K562 (cell line): Measurements from ENCODE around the gene MARK2. TPM values are rescaled to one million over a fixed set of nuclear protein-coding genes. Genes with fewer than 3 reads are reported as not detected.

Source experiments
- FOXK2 ChIP-seq, 2 experiments: fragments of 450-650 bp; IDR thresholded peaks in 1 of 2; conservative IDR thresholded peaks in 1 of 2; 2 replicates each; pipeline ENCODE4 v1.6.1; 2016; ENCODE audit warnings: low read depth in 2 of 2, mild to moderate bottlenecking in 1 of 2
- HDAC8 ChIP-seq: fragments of 450-650 bp; IDR thresholded peaks from 2 replicates; pipeline ENCODE4 v1.6.1; 2016; ENCODE audit warnings: mild to moderate bottlenecking, missing genetic modification characterization, moderate library complexity, missing compliant biosample characterization
- HEY1 ChIP-seq: fragments of 250-450 bp; sonication (Bioruptor Pico); IDR thresholded peaks from 2 replicates; pipeline ENCODE4 v1.5.0; 2020; ENCODE audit warnings: mild to moderate bottlenecking, moderate library complexity, borderline replicate concordance
- HNRNPK ChIP-seq: fragments of 200-400 bp; formaldehyde crosslinking; IDR thresholded peaks from one replicate; pipeline ENCODE4 v1.6.1; 2018; ENCODE audit warnings: mild to moderate bottlenecking, low read depth, low read length; ENCODE audit not compliant: poor library complexity, severe bottlenecking
- NELFE ChIP-seq: IDR thresholded peaks from 2 replicates; pipeline ENCODE4 v1.6.1; 2011; ENCODE audit warnings: mild to moderate bottlenecking; ENCODE audit not compliant: insufficient read depth, insufficient read length
- PHB2 ChIP-seq: fragments of 450-650 bp; IDR thresholded peaks from 2 replicates; pipeline ENCODE4 v1.6.1; 2017; ENCODE audit warnings: low read depth
- SETDB1 ChIP-seq: IDR thresholded peaks from one replicate; pipeline ENCODE4 v1.6.1; 2012; ENCODE audit warnings: low read length, control low read depth, inconsistent platforms
- SMARCA4 ChIP-seq: fragments of 450-650 bp; IDR thresholded peaks from 2 replicates; pipeline ENCODE4 v1.6.1; 2016
- SRSF9 ChIP-seq: fragments of 200-400 bp; formaldehyde crosslinking; IDR thresholded peaks from 2 replicates; pipeline ENCODE4 v1.6.1; 2017; ENCODE audit warnings: low read depth, low read length, borderline replicate concordance
- STAT5A ChIP-seq: IDR thresholded peaks from 2 replicates; pipeline ENCODE4 v1.6.1; 2012; ENCODE audit warnings: low read length, inconsistent platforms, borderline replicate concordance
- TCF3 ChIP-seq: sonication (generic); formaldehyde crosslinking; IDR thresholded peaks from 2 replicates; pipeline ENCODE4 v1.4.0; 2020; ENCODE audit warnings: mild to moderate bottlenecking, missing genetic modification reagents
- ZBTB17 ChIP-seq: fragments of 450-650 bp; formaldehyde crosslinking; IDR thresholded peaks from 2 replicates; pipeline ENCODE4 v1.4.0; 2020; ENCODE audit warnings: mild to moderate bottlenecking
- ZBTB33 ChIP-seq: sonication (generic); formaldehyde crosslinking; IDR thresholded peaks from 2 replicates; pipeline ENCODE4 v1.8.1; 2023; ENCODE audit warnings: mild to moderate bottlenecking, missing genetic modification reagents
- ZFPM2 ChIP-seq: fragments of 250-450 bp; sonication (Bioruptor Pico); IDR thresholded peaks from 2 replicates; pipeline ENCODE4 v1.5.1; 2022; ENCODE audit warnings: mild to moderate bottlenecking
- polyA plus RNA-seq, 8 experiments: library from polyadenylated mRNA; depleted of rRNA in 4 of 8; stranded (reverse) in 5 of 8; unstranded in 3 of 8; fragments of >200 nt; fragmentation: Nextera tagmentation in 2 of 8; fragmentation: Illumina TruSeq in 1 of 8; extraction: Ambion mirVana in 2 of 8; extraction: Trizol in 1 of 8; gene quantifications; 2 replicates each; pipeline versions ENCODE4 v1.2.1 to v1.2.3, GENCODE V29; 2011 to 2014; ENCODE audit warnings: inconsistent platforms in 1 of 8, missing spikeins in 1 of 8
- total RNA-seq, 7 experiments: library from RNA; depleted of rRNA in 6 of 7; stranded (reverse); fragments of >200 nt in 6 of 7; fragmentation: Illumina TruSeq in 2 of 7; extraction: Trizol in 2 of 7; gene quantifications; 2 replicates each; pipeline versions ENCODE4 v1.2.1 to v1.2.3, GENCODE V29; 2011 to 2021; ENCODE audit warnings: low replicate concordance in 1 of 7
- TF ChIP-seq, protein P1 (sequence below): conservative IDR thresholded peaks from 2 replicates; pipeline ENCODE4 v1.6.1; 2011; ENCODE audit warnings: low read depth, mild to moderate bottlenecking, low read length; ENCODE audit not compliant: control insufficient read depth
- TF ChIP-seq, protein P2 (sequence below), 2 experiments: fragments of 450-650 bp; IDR thresholded peaks; 2 replicates each; pipeline ENCODE4 v1.6.1; 2016; ENCODE audit warnings: mild to moderate bottlenecking in 2 of 2, borderline replicate concordance in 1 of 2, low read depth in 1 of 2, moderate library complexity in 1 of 2

Gene MARK2
- total and polyA plus RNA-seq, 9 of the 15 experiments (the other 6 are each of a cell fraction or from before 2014, with no cell fraction given) = 0.32 to 43.5 (median 15.1) TPM

DNA sequence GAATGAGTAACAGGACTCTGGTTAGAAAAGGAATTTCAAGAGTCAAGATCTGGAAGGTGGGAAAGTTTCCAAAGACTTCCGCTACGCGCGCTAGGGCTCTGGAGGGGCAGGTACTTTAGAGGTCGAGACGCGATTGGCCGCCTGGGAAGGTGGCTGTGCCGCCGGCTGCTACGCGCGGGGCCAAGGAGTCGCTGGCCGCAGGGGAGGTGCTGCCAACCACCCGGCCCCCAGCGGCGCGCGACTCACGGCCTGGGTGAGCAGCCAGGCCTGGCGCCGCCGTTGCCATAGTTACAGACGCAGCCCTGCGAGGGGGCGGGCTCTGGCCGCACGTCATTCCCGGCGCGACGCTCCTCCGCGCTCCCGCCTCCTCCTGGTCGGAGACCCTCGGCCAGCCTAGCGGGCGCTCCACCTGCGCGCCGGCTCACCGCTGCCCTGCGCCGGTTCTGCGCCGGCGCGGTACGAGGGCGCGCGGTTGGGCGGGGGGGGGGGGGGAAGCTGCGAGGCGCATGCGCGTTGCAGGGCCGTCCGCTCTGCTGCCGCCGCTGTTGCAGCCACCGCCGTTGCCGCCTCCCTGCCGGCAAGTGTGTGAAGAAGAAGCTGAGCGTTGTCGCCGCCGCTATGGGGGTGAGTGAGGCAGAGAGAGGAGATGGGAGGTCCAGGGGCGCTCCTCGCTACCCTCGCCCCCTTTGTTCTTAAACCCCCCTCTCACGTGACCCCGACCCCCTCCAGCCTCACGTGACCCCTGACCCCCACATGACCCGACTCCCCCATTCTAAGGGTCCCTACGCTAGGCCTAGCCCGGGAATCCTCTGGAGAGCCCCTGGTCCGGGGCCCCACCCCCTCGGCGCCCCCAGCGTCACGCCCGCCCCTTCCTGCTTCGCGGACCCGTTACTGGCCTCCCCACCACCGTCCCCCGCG lies 99.8 kb downstream of the MARK2 start, which contains the start of gene NAA40 (continued):
- TF ChIP-seq, protein P1, sequence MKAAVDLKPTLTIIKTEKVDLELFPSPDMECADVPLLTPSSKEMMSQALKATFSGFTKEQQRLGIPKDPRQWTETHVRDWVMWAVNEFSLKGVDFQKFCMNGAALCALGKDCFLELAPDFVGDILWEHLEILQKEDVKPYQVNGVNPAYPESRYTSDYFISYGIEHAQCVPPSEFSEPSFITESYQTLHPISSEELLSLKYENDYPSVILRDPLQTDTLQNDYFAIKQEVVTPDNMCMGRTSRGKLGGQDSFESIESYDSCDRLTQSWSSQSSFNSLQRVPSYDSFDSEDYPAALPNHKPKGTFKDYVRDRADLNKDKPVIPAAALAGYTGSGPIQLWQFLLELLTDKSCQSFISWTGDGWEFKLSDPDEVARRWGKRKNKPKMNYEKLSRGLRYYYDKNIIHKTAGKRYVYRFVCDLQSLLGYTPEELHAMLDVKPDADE = peak; percentile 91
- no peak for TF ChIP-seq STAT5A
- TF ChIP-seq FOXK2 (conservative IDR thresholded peaks at IDR 0.05 in 1 of 2, IDR thresholded peaks at IDR 0.05 in 1 of 2; ENCODE audit: low read depth in 2 of 2) = no peak
- no peak for TF ChIP-seq ZFPM2 (CRISPR knock-in tag)
- no peak for TF ChIP-seq HDAC8 (tag)
- 0 out of 2 replicates have a peak, but pooled peaks have one; percentile 57 for TF ChIP-seq ZBTB17
- no peak for TF ChIP-seq SRSF9
- no peak for TF ChIP-seq SETDB1
- TF ChIP-seq NELFE = no peak
- TF ChIP-seq HNRNPK = no peak
- TF ChIP-seq, protein P2, sequence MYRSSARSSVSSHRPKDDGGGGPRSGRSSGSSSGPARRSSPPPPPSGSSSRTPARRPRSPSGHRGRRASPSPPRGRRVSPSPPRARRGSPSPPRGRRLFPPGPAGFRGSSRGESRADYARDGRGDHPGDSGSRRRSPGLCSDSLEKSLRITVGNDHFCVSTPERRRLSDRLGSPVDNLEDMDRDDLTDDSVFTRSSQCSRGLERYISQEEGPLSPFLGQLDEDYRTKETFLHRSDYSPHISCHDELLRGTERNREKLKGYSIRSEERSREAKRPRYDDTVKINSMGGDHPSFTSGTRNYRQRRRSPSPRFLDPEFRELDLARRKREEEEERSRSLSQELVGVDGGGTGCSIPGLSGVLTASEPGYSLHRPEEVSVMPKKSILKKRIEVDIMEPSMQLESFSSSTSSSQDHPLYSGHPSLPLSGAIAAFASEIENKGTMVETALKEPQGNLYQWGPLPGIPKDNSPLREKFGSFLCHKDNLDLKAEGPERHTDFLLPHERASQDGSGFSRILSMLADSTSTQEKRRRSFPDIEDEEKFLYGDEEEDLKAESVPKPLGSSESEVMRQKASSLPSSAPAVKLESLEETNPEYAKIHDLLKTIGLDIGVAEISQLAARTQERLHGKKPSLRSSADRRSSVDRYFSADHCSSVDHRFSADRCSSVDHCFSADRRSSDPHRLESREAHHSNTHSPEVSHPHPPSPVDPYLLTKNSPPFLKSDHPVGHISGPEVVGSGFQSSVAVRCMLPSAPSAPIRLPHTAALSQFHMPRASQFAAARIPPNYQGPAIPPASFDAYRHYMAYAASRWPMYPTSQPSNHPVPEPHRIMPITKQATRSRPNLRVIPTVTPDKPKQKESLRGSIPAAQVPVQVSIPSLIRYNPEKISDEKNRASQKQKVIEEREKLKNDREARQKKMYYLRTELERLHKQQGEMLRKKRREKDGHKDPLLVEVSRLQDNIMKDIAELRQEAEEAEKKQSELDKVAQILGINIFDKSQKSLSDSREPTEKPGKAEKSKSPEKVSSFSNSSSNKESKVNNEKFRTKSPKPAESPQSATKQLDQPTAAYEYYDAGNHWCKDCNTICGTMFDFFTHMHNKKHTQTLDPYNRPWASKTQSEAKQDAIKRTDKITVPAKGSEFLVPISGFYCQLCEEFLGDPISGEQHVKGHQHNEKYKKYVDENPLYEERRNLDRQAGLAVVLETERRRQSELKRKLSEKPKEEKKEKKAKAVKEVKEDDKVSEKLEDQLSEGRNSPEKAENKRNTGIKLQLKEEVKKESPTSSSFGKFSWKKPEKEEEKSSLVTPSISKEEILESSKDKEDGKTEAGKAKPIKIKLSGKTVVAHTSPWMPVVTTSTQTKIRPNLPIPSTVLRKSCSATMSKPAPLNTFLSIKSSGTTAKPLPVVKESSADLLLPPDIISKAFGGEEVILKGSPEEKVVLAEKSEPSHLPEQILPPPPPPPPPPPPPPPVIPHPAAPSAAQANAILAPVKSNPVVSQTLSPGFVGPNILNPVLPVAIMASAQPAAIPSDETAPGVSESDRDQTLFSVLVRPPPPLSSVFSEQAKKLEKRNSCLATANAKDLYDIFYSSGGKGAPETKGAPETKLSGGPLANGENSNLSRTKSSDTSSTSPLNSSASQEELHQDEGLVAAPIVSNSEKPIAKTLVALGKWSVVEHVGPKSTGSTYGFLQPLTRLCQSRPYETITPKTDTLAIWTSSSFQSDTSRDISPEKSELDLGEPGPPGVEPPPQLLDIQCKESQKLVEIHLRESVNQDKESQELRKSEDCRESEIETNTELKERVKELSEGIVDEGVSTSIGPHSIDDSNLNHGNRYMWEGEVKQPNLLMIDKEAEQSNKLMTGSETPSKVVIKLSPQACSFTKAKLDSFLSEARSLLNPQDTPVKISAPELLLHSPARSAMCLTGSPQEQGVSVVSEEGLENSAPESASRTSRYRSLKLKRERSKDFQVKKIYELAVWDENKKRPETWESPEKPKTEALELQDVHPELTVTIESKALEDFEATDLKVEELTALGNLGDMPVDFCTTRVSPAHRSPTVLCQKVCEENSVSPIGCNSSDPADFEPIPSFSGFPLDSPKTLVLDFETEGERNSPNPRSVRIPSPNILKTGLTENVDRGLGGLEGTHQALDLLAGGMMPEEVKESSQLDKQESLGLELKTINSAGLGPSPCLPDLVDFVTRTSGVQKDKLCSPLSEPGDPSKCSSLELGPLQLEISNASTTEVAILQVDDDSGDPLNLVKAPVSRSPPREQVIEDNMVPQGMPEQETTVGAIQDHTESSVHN (IDR thresholded peaks at IDR 0.05; ENCODE audit: borderline replicate concordance in 1 of 2, low read depth in 1 of 2) = no peak
- TF ChIP-seq PHB2 = no peak
- no peak for TF ChIP-seq TCF3 (CRISPR knock-in tag)
- TF ChIP-seq SMARCA4 = no peak
- TF ChIP-seq ZBTB33 (CRISPR knock-in tag) = no peak; the same call in none of the 2 replicates
- no peak for TF ChIP-seq HEY1 (CRISPR knock-in tag)
